Activated B cell treated with CpG ODN at 0.5 μM for 24 hours (primary cell): ENCODE measurements around the gene SLIT3. TPM values are rescaled to one million over a fixed set of nuclear protein-coding genes. Genes with fewer than 3 reads are reported as not detected.

Source experiments
- ATAC-seq: fragments of 200-7000 bp; cut with Tn5 transposase; one replicate; pipeline ENCODE4 v1.10.0; 2021; ENCODE audit warnings: low read depth, mild to moderate bottlenecking, moderate library complexity
- CTCF ChIA-PET: fragments of 350-600 bp; sonication (Branson Sonifier 250); formaldehyde crosslinking; loops from one replicate; lab custom pipeline; 2021; ENCODE audit warnings: antibody characterized with exemption; lab: Charles Lee
- POLR2A ChIA-PET: fragments of 350-600 bp; sonication (Branson Sonifier 250); formaldehyde crosslinking; loops from one replicate; lab custom pipeline; 2021; ENCODE audit warnings: antibody characterized with exemption; lab: Charles Lee
- DNase-seq: peaks from one replicate; pipeline ENCODE4 v3.0.0; 2022
- H3K27ac Mint-ChIP-seq: one replicate; pipeline ENCODE4 v1.8.0; 2020; ENCODE audit warnings: mixed read lengths
- H3K27me3 Mint-ChIP-seq: one replicate; pipeline ENCODE4 v1.8.0; 2021; ENCODE audit warnings: mixed read lengths
- H3K36me3 Mint-ChIP-seq: one replicate; pipeline ENCODE4 v1.8.0; 2021; ENCODE audit warnings: low read depth, mixed read lengths
- H3K4me1 Mint-ChIP-seq: one replicate; pipeline ENCODE4 v1.8.0; 2021; ENCODE audit warnings: mixed read lengths
- H3K4me3 Mint-ChIP-seq: one replicate; pipeline ENCODE4 v1.8.0; 2020; ENCODE audit warnings: mild to moderate bottlenecking, mixed read lengths
- H3K9me3 Mint-ChIP-seq: one replicate; pipeline ENCODE4 v1.8.0; 2020; ENCODE audit warnings: mixed read lengths
- CTCF ChIP-seq: fragments of 200-600 bp; IDR thresholded peaks from one replicate; pipeline ENCODE4 v1.8.0; 2022; ENCODE audit warnings: antibody characterized with exemption, mild to moderate bottlenecking
- intact Hi-C: fragments of 100-400 bp; cut with micrococcal nuclease; formaldehyde crosslinking; loops from one replicate; pipeline ENCODE4 v1.15.1; 2024
- total RNA-seq: library from RNA; stranded (reverse); gene quantifications from 2 replicates; pipeline ENCODE4 v1.2.3, GENCODE V29; 2022

Gene SLIT3
- total RNA-seq, 1 donor from 2014 or later: not detected

- Mint-ChIP-seq H3K4me3 (no peak overlapping the region), H3K27me3 (no peaks in the 10 kb centered on the region), H3K36me3 (no peaks in the 10 kb centered on the region), H3K9me3 (no peaks in the 10 kb centered on the region), H3K4me1 (no peaks in the 10 kb centered on the region), H3K27ac (no peak overlapping the region)
- intact Hi-C loops: no loop called here
- CTCF ChIA-PET: no interaction called here
- ATAC-seq (no peak), DNase-seq (no peak)
- POLR2A ChIA-PET: no interaction called here
- TF ChIP-seq CTCF: no peak
Measured at GRCh38 chr5:169280696-169281095, 20.2 kb downstream of the SLIT3 start.

GRCh38 chr5:169280286-169280685, 20.7 kb downstream of the SLIT3 start:
- no peak for DNase-seq
- Mint-ChIP-seq H3K36me3 (no peaks in the 10 kb centered on the region), H3K4me3 (no peak overlapping the region), H3K9me3 (no peaks in the 10 kb centered on the region), H3K27ac (no peak overlapping the region), H3K4me1 (no peaks in the 10 kb centered on the region), H3K27me3 (no peaks in the 10 kb centered on the region)
- no peak for TF ChIP-seq CTCF
- ChIA-PET POLR2A (no interaction called here), CTCF (no interaction called here)
- intact Hi-C loops: no loop called here
- ATAC-seq: no peak

GRCh38 chr5:169279125-169279524, 21.8 kb downstream of the SLIT3 start:
- Mint-ChIP-seq H3K4me3 (no peak overlapping the region), H3K27ac (no peak overlapping the region), H3K9me3 (no peaks in the 10 kb centered on the region), H3K27me3 (no peaks in the 10 kb centered on the region), H3K4me1 (no peaks in the 10 kb centered on the region), H3K36me3 (no peaks in the 10 kb centered on the region)
- POLR2A ChIA-PET: no interaction called here
- intact Hi-C loops: no loop called here
- CTCF ChIA-PET: no interaction called here
- DNase-seq: no peak
- no peak for ATAC-seq
- no peak for TF ChIP-seq CTCF

GRCh38 chr5:169273881-169274280, 27.1 kb downstream of the SLIT3 start:
- intact Hi-C loops: no loop called here
- no peak overlapping the region for H3K27ac Mint-ChIP-seq
- ChIA-PET POLR2A (no interaction called here), CTCF (no interaction called here)
- ATAC-seq: no peak
- no peaks in the 10 kb centered on the region for H3K4me1 Mint-ChIP-seq
- no peak for TF ChIP-seq CTCF
- no peak for DNase-seq
- H3K4me3 Mint-ChIP-seq: no peak overlapping the region
- H3K9me3 Mint-ChIP-seq: no peaks in the 10 kb centered on the region
- no peaks in the 10 kb centered on the region for H3K36me3 Mint-ChIP-seq
- no peaks in the 10 kb centered on the region for H3K27me3 Mint-ChIP-seq

GRCh38 chr5:169273451-169273850, 27.5 kb downstream of the SLIT3 start:
- no peak for TF ChIP-seq CTCF
- intact Hi-C loops: no loop called here
- Mint-ChIP-seq H3K4me3 (no peak overlapping the region), H3K9me3 (no peaks in the 10 kb centered on the region), H3K4me1 (no peaks in the 10 kb centered on the region), H3K27ac (no peak overlapping the region), H3K27me3 (no peaks in the 10 kb centered on the region), H3K36me3 (no peaks in the 10 kb centered on the region)
- DNase-seq: no peak
- no peak for ATAC-seq
- ChIA-PET CTCF (no interaction called here), POLR2A (no interaction called here)
